HG03558 (cell line): Measurements from ENCODE around the gene GPR137C.

ENCODE experiments used
- ATAC-seq: cut with Tn5 transposase; IDR thresholded peaks from one replicate; pipeline ENCODE4 v1.9.1; 2021; ENCODE audit warnings: moderate number of reproducible peaks; ENCODE audit not compliant: unreplicated experiment; ENCODE audit errors: extremely low read depth

GPR137C gene

DNA sequence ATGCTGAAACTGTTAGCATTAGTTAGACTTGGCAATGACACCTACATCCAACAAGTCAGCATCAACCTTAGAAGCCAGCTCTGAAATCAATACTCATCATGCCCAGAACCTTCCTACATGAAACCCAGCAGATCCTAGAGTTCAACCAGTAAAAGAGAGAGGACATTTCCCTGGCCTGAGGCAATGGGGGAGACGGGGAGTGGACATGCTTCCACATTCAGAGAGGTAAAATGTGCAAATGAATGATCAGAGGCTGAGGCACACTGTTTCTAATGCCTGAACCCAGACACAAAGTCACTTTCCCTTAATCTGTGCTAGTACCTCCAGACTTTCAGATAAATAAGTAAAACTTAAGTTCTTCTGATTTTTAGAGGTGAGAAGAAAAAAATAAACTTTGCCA lies 108.2 kb downstream of the GPR137C start:
- no peak for ATAC-seq

DNA sequence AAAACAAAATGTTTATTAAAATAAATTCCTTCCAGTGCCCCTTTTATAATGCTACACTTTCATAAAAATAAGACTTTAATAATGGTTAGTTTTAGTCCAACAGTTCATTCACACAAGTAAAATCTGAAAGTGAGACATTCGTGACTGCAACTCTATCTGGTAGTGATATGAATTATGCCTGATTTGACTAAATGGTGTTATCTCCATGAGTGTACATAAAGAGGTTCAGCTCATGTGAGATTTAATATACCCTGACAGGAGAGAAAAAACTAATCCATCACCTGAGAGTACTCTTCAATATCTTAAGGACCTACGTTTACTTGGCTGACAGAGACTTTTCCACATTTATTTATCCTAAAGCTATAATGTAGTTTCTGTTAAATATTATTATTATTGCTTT lies 108.7 kb downstream of the GPR137C start:
- ATAC-seq, result no peak

GRCh38 chr14:52663850-52664249 lies 111.2 kb downstream of the GPR137C start:
- no peak for ATAC-seq

- no peak for ATAC-seq
These were observed 126.0 kb downstream of the GPR137C start for GRCh38 chr14:52678591-52678990.

DNA sequence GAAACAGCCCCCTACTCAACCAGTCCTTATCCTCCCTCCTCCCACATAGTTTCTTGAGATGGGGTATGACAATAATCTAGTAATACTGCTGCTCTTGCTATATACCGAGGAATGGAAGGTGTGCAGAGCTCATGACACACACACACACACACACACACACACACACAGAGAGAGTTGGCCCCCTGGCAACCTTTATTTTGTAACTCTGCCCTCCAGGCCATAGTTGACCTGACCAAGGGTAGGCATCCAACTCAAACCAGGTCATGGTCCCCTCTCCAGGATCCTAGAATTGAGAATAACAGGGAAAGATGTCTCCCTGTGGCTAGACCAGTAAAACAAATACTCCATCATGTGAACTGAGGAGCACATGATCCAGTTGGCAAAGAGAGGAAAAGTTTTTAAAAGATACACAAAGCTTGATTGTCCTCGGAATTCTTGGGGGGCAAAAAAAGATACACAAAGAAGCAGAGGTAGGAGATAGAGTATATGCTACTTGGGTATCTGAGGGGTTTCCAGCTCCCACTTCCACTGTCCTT lies 131.4 kb downstream of the GPR137C start:
- no peak for ATAC-seq

- no peak for ATAC-seq
These were observed 133.5 kb downstream of the GPR137C start for GRCh38 chr14:52686176-52686575.
